ENCODE results near the gene CIBAR2.

DNA sequence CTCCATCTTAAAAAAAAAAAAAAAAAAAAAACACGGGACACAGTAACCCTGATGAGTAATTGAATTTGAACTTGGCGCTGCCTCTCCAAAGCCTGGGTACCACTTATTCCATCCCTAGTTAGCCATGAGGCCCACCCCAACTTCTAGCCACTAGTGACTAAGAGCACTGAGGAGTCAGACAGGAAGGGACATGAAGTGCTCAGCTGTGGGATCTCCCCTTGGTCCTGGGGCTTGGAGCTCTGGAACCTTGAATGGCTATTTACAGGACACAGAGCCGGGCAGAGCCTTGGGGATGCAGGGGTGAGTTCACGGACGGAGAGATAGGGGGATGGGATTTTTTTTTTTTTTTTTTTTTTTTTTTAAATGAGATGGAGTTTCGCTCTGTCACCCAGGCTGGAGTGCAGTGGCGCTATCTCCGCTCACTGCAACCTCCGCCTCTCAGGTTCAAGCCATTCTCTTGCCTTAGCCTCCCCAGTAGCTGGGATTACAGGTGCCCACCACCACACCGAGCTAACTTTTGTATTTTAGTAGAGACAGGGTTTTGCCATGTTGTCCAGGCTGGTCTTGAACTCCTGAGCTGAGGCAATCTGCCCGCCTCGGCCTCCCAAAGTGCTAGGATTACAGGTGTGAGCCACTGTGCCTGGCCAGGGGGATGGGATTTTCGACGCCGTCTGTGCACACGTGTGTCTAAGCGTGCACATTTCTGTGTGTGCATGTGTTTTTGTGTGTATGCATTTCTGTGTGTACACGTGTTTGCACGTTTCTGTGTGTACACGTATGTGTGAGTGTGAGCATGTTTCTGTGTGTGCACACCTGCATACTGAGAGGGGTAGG, 20.4 kb upstream of the CIBAR2 start:
- no peak for TF ChIP-seq ZFX (IDR thresholded peaks at IDR 0.05; ENCODE audit: borderline replicate concordance)
- TF ChIP-seq, protein P1, sequence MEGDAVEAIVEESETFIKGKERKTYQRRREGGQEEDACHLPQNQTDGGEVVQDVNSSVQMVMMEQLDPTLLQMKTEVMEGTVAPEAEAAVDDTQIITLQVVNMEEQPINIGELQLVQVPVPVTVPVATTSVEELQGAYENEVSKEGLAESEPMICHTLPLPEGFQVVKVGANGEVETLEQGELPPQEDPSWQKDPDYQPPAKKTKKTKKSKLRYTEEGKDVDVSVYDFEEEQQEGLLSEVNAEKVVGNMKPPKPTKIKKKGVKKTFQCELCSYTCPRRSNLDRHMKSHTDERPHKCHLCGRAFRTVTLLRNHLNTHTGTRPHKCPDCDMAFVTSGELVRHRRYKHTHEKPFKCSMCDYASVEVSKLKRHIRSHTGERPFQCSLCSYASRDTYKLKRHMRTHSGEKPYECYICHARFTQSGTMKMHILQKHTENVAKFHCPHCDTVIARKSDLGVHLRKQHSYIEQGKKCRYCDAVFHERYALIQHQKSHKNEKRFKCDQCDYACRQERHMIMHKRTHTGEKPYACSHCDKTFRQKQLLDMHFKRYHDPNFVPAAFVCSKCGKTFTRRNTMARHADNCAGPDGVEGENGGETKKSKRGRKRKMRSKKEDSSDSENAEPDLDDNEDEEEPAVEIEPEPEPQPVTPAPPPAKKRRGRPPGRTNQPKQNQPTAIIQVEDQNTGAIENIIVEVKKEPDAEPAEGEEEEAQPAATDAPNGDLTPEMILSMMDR (IDR thresholded peaks at IDR 0.05), result no peak

Measured in 22Rv1 (cell line).